HEK293 (cell line): Measurements from ENCODE around the gene RAD21L1.

ENCODE experiments used
- CTCF ChIA-PET: fragments of 350-600 bp; formaldehyde crosslinking; extraction: SDS; loops from one replicate; lab custom pipeline; 2021; ENCODE audit warnings: antibody characterized with exemption; lab: Yijun Ruan, JAX
- POLR2A ChIA-PET: fragments of 300-600 bp; formaldehyde crosslinking; extraction: SDS; loops from one replicate; lab custom pipeline; 2020; ENCODE audit warnings: antibody characterized with exemption, inconsistent platforms; lab: Yijun Ruan, JAX
- H3K27ac ChIP-seq: fragments of 200-500 bp; sonication (Bioruptor generic); 2 replicates; pipeline ENCODE4 v1.5.1; 2014; ENCODE audit warnings: low read depth, low read length, control low read depth, inconsistent platforms; ENCODE audit errors: extremely low read depth
- H3K36me3 ChIP-seq, 2 experiments: fragments of 200-500 bp in 1 of 2; sonication (Bioruptor generic) in 1 of 2; 1 replicate in 1 of 2; 2 replicates in 1 of 2; pipeline ENCODE4 v1.5.1; 2014 to 2017; ENCODE audit warnings: inconsistent platforms in 2 of 2, low read length in 2 of 2; ENCODE audit not compliant: control insufficient read depth in 2 of 2, insufficient read depth in 1 of 2
- H3K4me1 ChIP-seq: fragments of 200-500 bp; sonication (Bioruptor generic); 2 replicates; pipeline ENCODE4 v1.5.1; 2014; ENCODE audit warnings: mild to moderate bottlenecking, low read length, inconsistent platforms; ENCODE audit not compliant: control insufficient read depth, insufficient read depth
- H3K4me3 ChIP-seq: 2 replicates; pipeline ENCODE4 v1.5.1; 2011; ENCODE audit warnings: low read depth, mild to moderate bottlenecking, control low read depth, low read length, moderate library complexity
- H3K9me3 ChIP-seq: fragments of 200-500 bp; sonication (Bioruptor generic); 2 replicates; pipeline ENCODE4 v1.5.1; 2014; ENCODE audit warnings: low read depth, low read length, inconsistent platforms; ENCODE audit not compliant: control insufficient read depth, insufficient read depth
- BCL6B ChIP-seq: fragments of 450-650 bp; formaldehyde crosslinking; IDR thresholded peaks from 2 replicates; pipeline ENCODE4 v1.5.1; 2017; ENCODE audit warnings: missing biosample characterization, missing genetic modification characterization
- ELK4 ChIP-seq: IDR thresholded peaks from 2 replicates; pipeline ENCODE4 v1.6.1; 2011; ENCODE audit warnings: mild to moderate bottlenecking, low read depth, low read length, borderline replicate concordance
- HOXC10 ChIP-seq: sonication (generic); formaldehyde crosslinking; IDR thresholded peaks from 2 replicates; pipeline ENCODE4 v1.8.1; 2023; ENCODE audit warnings: mild to moderate bottlenecking, missing genetic modification reagents
- MZF1 ChIP-seq: fragments of 450-650 bp; formaldehyde crosslinking; IDR thresholded peaks from 2 replicates; pipeline ENCODE4 v1.5.1; 2017; ENCODE audit warnings: missing biosample characterization, missing genetic modification characterization, borderline replicate concordance
- PATZ1 ChIP-seq: fragments of 450-650 bp; formaldehyde crosslinking; IDR thresholded peaks from 2 replicates; pipeline ENCODE4 v1.5.1; 2016; ENCODE audit warnings: missing biosample characterization, missing genetic modification characterization
- PBX3 ChIP-seq: sonication (generic); formaldehyde crosslinking; IDR thresholded peaks from 2 replicates; pipeline ENCODE4 v1.8.1; 2022; ENCODE audit warnings: mild to moderate bottlenecking, moderate library complexity, missing genetic modification reagents
- PRDM10 ChIP-seq: fragments of 450-650 bp; formaldehyde crosslinking; IDR thresholded peaks from 2 replicates; pipeline ENCODE4 v1.5.1; 2016; ENCODE audit warnings: missing biosample characterization, missing genetic modification characterization
- TCF7L2 ChIP-seq: IDR thresholded peaks from 2 replicates; pipeline ENCODE4 v1.6.1; 2011; ENCODE audit warnings: low read depth, mild to moderate bottlenecking, inconsistent platforms, low read length, moderate library complexity, borderline replicate concordance
- ZBTB49 ChIP-seq: fragments of 450-650 bp; formaldehyde crosslinking; IDR thresholded peaks from 2 replicates; pipeline ENCODE4 v1.5.1; 2016; ENCODE audit warnings: missing biosample characterization, missing genetic modification characterization, low read depth
- ZEB2 ChIP-seq: fragments of 450-650 bp; formaldehyde crosslinking; IDR thresholded peaks from 2 replicates; pipeline ENCODE4 v1.5.1; 2016; ENCODE audit warnings: missing biosample characterization, missing genetic modification characterization
- ZNF169 ChIP-seq: fragments of 450-650 bp; formaldehyde crosslinking; IDR thresholded peaks from 2 replicates; pipeline ENCODE4 v1.5.1; 2016; ENCODE audit warnings: missing biosample characterization, missing genetic modification characterization
- ZNF24 ChIP-seq: fragments of 450-650 bp; formaldehyde crosslinking; IDR thresholded peaks from 2 replicates; pipeline ENCODE4 v1.5.1; 2016; ENCODE audit warnings: missing biosample characterization, missing genetic modification characterization
- ZNF37A ChIP-seq: fragments of 450-650 bp; IDR thresholded peaks from 2 replicates; pipeline ENCODE4 v1.5.1; 2018; ENCODE audit warnings: missing biosample characterization, missing genetic modification characterization
- ZNF555 ChIP-seq: fragments of 450-650 bp; formaldehyde crosslinking; conservative IDR thresholded peaks from 2 replicates; pipeline ENCODE4 v1.5.1; 2017; ENCODE audit warnings: missing biosample characterization, mild to moderate bottlenecking, missing genetic modification characterization, inconsistent platforms
- ZNF561 ChIP-seq: fragments of 450-650 bp; IDR thresholded peaks from 2 replicates; pipeline ENCODE4 v1.5.1; 2018; ENCODE audit warnings: missing biosample characterization, missing genetic modification characterization, borderline replicate concordance
- ZNF571 ChIP-seq: fragments of 450-650 bp; formaldehyde crosslinking; IDR thresholded peaks from 2 replicates; pipeline ENCODE4 v1.5.0; 2017; ENCODE audit warnings: missing biosample characterization, missing genetic modification characterization
- ZNF580 ChIP-seq: fragments of 450-650 bp; formaldehyde crosslinking; IDR thresholded peaks from 2 replicates; pipeline ENCODE4 v1.5.1; 2016; ENCODE audit warnings: missing biosample characterization, missing genetic modification characterization
- ZNF610 ChIP-seq: fragments of 450-650 bp; formaldehyde crosslinking; IDR thresholded peaks from 2 replicates; pipeline ENCODE4 v1.5.1; 2016; ENCODE audit warnings: missing biosample characterization, missing genetic modification characterization, borderline replicate concordance
- ZNF623 ChIP-seq: fragments of 450-650 bp; formaldehyde crosslinking; IDR thresholded peaks from 2 replicates; pipeline ENCODE4 v1.5.1; 2016; ENCODE audit warnings: missing biosample characterization, missing genetic modification characterization
- ZNF639 ChIP-seq: fragments of 450-650 bp; formaldehyde crosslinking; IDR thresholded peaks from 2 replicates; pipeline ENCODE4 v1.5.1; 2016; ENCODE audit warnings: missing biosample characterization, missing genetic modification characterization
- ZNF645 ChIP-seq: fragments of 450-650 bp; formaldehyde crosslinking; IDR thresholded peaks from 2 replicates; pipeline ENCODE4; 2016; ENCODE audit warnings: missing biosample characterization, missing genetic modification characterization
- ZNF776 ChIP-seq: fragments of 450-650 bp; formaldehyde crosslinking; IDR thresholded peaks from 2 replicates; pipeline ENCODE4 v1.5.0; 2017; ENCODE audit warnings: missing biosample characterization, missing genetic modification characterization, borderline replicate concordance

RAD21L1 gene

GRCh38 chr20:1195226-1195625, 30.6 kb upstream of the RAD21L1 start (continued):
- no peak for TF ChIP-seq ZNF580
- TF ChIP-seq PATZ1 (tag by site-specific recombination) = no peak
- no peak for TF ChIP-seq ZNF776
- no peak for TF ChIP-seq BCL6B (tag by site-specific recombination)
- no peak for TF ChIP-seq ZNF623 (tag by site-specific recombination)
- no peak for TF ChIP-seq TCF7L2
- TF ChIP-seq ZNF169 (tag by site-specific recombination) = no peak
- TF ChIP-seq MZF1 (tag by site-specific recombination) = no peak

- H3K36me3 ChIP-seq = no peaks in the 10 kb centered on the region
- no peaks in the 10 kb centered on the region for H3K9me3 ChIP-seq
- POLR2A ChIA-PET = no interaction called here
- H3K4me1 ChIP-seq = no peaks in the 10 kb centered on the region
- CTCF ChIA-PET = interaction anchor here (0.7 to 1.3 kb wide), 4 partner anchors 11 to 113 kb away, joined by 3 to 12 read pairs (median 4); no protein-coding TSS in a partner anchor
- H3K4me3 ChIP-seq = no peak overlapping the region
- no peak overlapping the region for H3K27ac ChIP-seq
- TF ChIP-seq ZNF24 (tag by site-specific recombination) = no peak
- no peak for TF ChIP-seq ZNF561
- TF ChIP-seq ZNF645 (tag by site-specific recombination) = no peak
- TF ChIP-seq ZNF639 (tag by site-specific recombination) = no peak
- TF ChIP-seq HOXC10 = no peak
- TF ChIP-seq ZNF610 (tag by site-specific recombination) = no peak
- no peak for TF ChIP-seq PRDM10 (tag by site-specific recombination)
- TF ChIP-seq ZNF571 = no peak
- no peak for TF ChIP-seq ZNF37A (tag by site-specific recombination)
- no peak for TF ChIP-seq ELK4
- no peak for TF ChIP-seq ZBTB49 (tag by site-specific recombination)
- no peak for TF ChIP-seq ZNF555
- TF ChIP-seq ZEB2 (tag by site-specific recombination) = no peak
- TF ChIP-seq PBX3 (CRISPR knock-in tag) = no peak
These were observed 29.2 kb upstream of the RAD21L1 start for GRCh38 chr20:1196634-1197033.
